WTC11 (cell line): ENCODE measurements around the gene APOE. TPM values are rescaled to one million over a fixed set of nuclear protein-coding genes. Genes with fewer than 3 reads are reported as not detected.

ENCODE experiments used
- ATAC-seq: fragments of 200-7000 bp; cut with Tn5 transposase; 2 replicates; pipeline ENCODE4 v1.10.0; 2021; ENCODE audit warnings: mild to moderate bottlenecking, moderate library complexity
- CTCF ChIA-PET: fragments of 300-600 bp; sonication (Branson Sonifier 250); formaldehyde crosslinking; loops from one replicate; lab custom pipeline; 2021; ENCODE audit warnings: antibody characterized with exemption; lab: Charles Lee
- POLR2A ChIA-PET: fragments of 350-600 bp; sonication (Branson Sonifier 250); formaldehyde crosslinking; loops from one replicate; lab custom pipeline; 2021; ENCODE audit warnings: antibody characterized with exemption; lab: Charles Lee
- DNase-seq: peaks from one replicate; pipeline ENCODE4 v3.0.0; 2021; ENCODE audit warnings: low spot score
- H3K27ac Mint-ChIP-seq: 2 replicates; pipeline ENCODE4 v1.8.0; 2021; ENCODE audit warnings: mixed read lengths
- H3K27me3 Mint-ChIP-seq: 2 replicates; pipeline ENCODE4 v1.8.0; 2021; ENCODE audit warnings: low read depth, mild to moderate bottlenecking, moderate library complexity, mixed read lengths
- H3K36me3 Mint-ChIP-seq: 2 replicates; pipeline ENCODE4 v1.8.0; 2021; ENCODE audit warnings: mixed read lengths
- H3K4me1 Mint-ChIP-seq: 2 replicates; pipeline ENCODE4 v1.8.0; 2022; ENCODE audit warnings: mixed read lengths
- H3K4me3 Mint-ChIP-seq: 2 replicates; pipeline ENCODE4 v1.8.0; 2021; ENCODE audit warnings: mild to moderate bottlenecking, moderate library complexity, mixed read lengths
- H3K9me3 Mint-ChIP-seq: 2 replicates; pipeline ENCODE4 v1.8.0; 2021; ENCODE audit warnings: mixed read lengths
- ATF1 ChIP-seq: sonication (generic); formaldehyde crosslinking; IDR thresholded peaks from 2 replicates; pipeline ENCODE4 v1.8.1; 2023; ENCODE audit warnings: mild to moderate bottlenecking, moderate library complexity, missing genetic modification reagents
- CBFB ChIP-seq: sonication (generic); formaldehyde crosslinking; IDR thresholded peaks from 2 replicates; pipeline ENCODE4 v1.8.1; 2022; ENCODE audit warnings: mild to moderate bottlenecking, low read depth, missing genetic modification reagents
- CREM ChIP-seq: sonication (generic); formaldehyde crosslinking; IDR thresholded peaks from 2 replicates; pipeline ENCODE4 v1.8.1; 2022; ENCODE audit warnings: mild to moderate bottlenecking, missing genetic modification reagents, moderate library complexity
- FOXP1 ChIP-seq: sonication (generic); formaldehyde crosslinking; IDR thresholded peaks from 2 replicates; pipeline ENCODE4 v1.8.0; 2022; ENCODE audit warnings: missing genetic modification reagents, mild to moderate bottlenecking, moderate library complexity, borderline replicate concordance
- GRHL2 ChIP-seq: fragments of 250-450 bp; sonication (Bioruptor Pico); IDR thresholded peaks from 2 replicates; pipeline ENCODE4 v1.8.0; 2022; ENCODE audit warnings: mild to moderate bottlenecking, moderate library complexity; ENCODE audit not compliant: insufficient replicate concordance, severe bottlenecking
- NFE2L1 ChIP-seq: sonication (generic); formaldehyde crosslinking; IDR thresholded peaks from 2 replicates; pipeline ENCODE4 v1.8.1; 2023; ENCODE audit warnings: missing genetic modification reagents
- ZNF121 ChIP-seq: sonication (generic); formaldehyde crosslinking; IDR thresholded peaks from 2 replicates; pipeline ENCODE4 v1.8.0; 2023; ENCODE audit warnings: missing genetic modification reagents
- ZNF396 ChIP-seq: fragments of 250-450 bp; sonication (Bioruptor Pico); IDR thresholded peaks from 2 replicates; pipeline ENCODE4 v1.8.0; 2021; ENCODE audit warnings: mild to moderate bottlenecking, moderate library complexity, borderline replicate concordance
- ZNF423 ChIP-seq: fragments of 250-450 bp; sonication (Bioruptor Pico); IDR thresholded peaks from 2 replicates; pipeline ENCODE4 v2.1.2; 2022; ENCODE audit warnings: mild to moderate bottlenecking, moderate library complexity
- ZNF671 ChIP-seq: fragments of 250-450 bp; sonication (Bioruptor Pico); IDR thresholded peaks from 2 replicates; pipeline ENCODE4 v1.8.0; 2021; ENCODE audit warnings: mild to moderate bottlenecking
- total RNA-seq: library from RNA; stranded (reverse); gene quantifications from 3 replicates; pipeline ENCODE4 v1.2.3, GENCODE V29; 2021
- TF ChIP-seq, protein P1 (sequence below): sonication (generic); formaldehyde crosslinking; IDR thresholded peaks from 2 replicates; pipeline ENCODE4 v1.8.0; 2022; ENCODE audit warnings: mild to moderate bottlenecking, missing genetic modification reagents
- TF ChIP-seq, protein P2 (sequence below): sonication (generic); formaldehyde crosslinking; IDR thresholded peaks from 2 replicates; pipeline ENCODE4 v1.8.0; 2022; ENCODE audit warnings: mild to moderate bottlenecking, missing genetic modification reagents
- TF ChIP-seq, protein P3 (sequence below): sonication (generic); formaldehyde crosslinking; IDR thresholded peaks from 2 replicates; pipeline ENCODE4 v1.8.0; 2022; ENCODE audit warnings: missing genetic modification reagents
- TF ChIP-seq, protein P4 (sequence below): sonication (generic); formaldehyde crosslinking; IDR thresholded peaks from 2 replicates; pipeline ENCODE4 v1.8.1; 2023; ENCODE audit warnings: mild to moderate bottlenecking, missing genetic modification reagents
- TF ChIP-seq, protein P5 (sequence below): sonication (generic); formaldehyde crosslinking; IDR thresholded peaks from 2 replicates; pipeline ENCODE4 v1.8.1; 2022; ENCODE audit warnings: mild to moderate bottlenecking, moderate library complexity, missing genetic modification reagents

Gene APOE
- total RNA-seq, 1 experiment from 2014 or later, result 824 TPM

DNA sequence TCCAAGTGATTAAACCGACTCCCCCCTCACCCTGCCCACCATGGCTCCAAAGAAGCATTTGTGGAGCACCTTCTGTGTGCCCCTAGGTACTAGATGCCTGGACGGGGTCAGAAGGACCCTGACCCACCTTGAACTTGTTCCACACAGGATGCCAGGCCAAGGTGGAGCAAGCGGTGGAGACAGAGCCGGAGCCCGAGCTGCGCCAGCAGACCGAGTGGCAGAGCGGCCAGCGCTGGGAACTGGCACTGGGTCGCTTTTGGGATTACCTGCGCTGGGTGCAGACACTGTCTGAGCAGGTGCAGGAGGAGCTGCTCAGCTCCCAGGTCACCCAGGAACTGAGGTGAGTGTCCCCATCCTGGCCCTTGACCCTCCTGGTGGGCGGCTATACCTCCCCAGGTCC lies 2.0 kb downstream of the APOE start (continued):
- no peak for TF ChIP-seq CBFB (CRISPR knock-in tag)
- TF ChIP-seq ZNF423, result no peak
- no peak for TF ChIP-seq ZNF121 (CRISPR knock-in tag)
- TF ChIP-seq CREM, result no peak
- no peak for TF ChIP-seq ZNF671
- no peak for TF ChIP-seq FOXP1 (CRISPR knock-in tag)
- TF ChIP-seq, all 79 proteins: peak for 0

DNA sequence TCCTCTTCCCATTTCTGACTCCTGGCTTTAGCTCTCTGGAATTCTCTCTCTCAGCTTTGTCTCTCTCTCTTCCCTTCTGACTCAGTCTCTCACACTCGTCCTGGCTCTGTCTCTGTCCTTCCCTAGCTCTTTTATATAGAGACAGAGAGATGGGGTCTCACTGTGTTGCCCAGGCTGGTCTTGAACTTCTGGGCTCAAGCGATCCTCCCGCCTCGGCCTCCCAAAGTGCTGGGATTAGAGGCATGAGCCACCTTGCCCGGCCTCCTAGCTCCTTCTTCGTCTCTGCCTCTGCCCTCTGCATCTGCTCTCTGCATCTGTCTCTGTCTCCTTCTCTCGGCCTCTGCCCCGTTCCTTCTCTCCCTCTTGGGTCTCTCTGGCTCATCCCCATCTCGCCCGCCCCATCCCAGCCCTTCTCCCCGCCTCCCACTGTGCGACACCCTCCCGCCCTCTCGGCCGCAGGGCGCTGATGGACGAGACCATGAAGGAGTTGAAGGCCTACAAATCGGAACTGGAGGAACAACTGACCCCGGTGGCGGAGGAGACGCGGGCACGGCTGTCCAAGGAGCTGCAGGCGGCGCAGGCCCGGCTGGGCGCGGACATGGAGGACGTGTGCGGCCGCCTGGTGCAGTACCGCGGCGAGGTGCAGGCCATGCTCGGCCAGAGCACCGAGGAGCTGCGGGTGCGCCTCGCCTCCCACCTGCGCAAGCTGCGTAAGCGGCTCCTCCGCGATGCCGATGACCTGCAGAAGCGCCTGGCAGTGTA lies 2.7 kb downstream of the APOE start:
- no peaks in the 10 kb centered on the region for H3K9me3 Mint-ChIP-seq
- TF ChIP-seq, protein P1, sequence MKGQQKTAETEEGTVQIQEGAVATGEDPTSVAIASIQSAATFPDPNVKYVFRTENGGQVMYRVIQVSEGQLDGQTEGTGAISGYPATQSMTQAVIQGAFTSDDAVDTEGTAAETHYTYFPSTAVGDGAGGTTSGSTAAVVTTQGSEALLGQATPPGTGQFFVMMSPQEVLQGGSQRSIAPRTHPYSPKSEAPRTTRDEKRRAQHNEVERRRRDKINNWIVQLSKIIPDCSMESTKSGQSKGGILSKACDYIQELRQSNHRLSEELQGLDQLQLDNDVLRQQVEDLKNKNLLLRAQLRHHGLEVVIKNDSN (CRISPR knock-in tag), result no peak
- TF ChIP-seq ZNF121 (CRISPR knock-in tag), result 0 out of 2 replicates have a peak, but pooled peaks have one; percentile 25
- H3K27ac Mint-ChIP-seq, result peak overlapping the region; percentile 34; the same call in 1 of the 2 replicates
- DNase-seq (no peak), ATAC-seq (no peak)
- H3K36me3 Mint-ChIP-seq, result peaks cover 17% of the 10 kb centered on the region
- peaks cover 43% of the 10 kb centered on the region for H3K4me1 Mint-ChIP-seq
- POLR2A ChIA-PET, result interaction anchor here (0.6 kb wide), 1 partner anchor 10 kb away, joined by 3 read pairs; no protein-coding TSS in a partner anchor
- CTCF ChIA-PET, result interaction anchor here (1.4 kb wide), 1 partner anchor 27 kb away, joined by 4 read pairs; no protein-coding TSS in a partner anchor
- H3K27me3 Mint-ChIP-seq, result no peaks in the 10 kb centered on the region; the same call in 1 of the 2 replicates
- H3K4me3 Mint-ChIP-seq, result no peak overlapping the region

DNA sequence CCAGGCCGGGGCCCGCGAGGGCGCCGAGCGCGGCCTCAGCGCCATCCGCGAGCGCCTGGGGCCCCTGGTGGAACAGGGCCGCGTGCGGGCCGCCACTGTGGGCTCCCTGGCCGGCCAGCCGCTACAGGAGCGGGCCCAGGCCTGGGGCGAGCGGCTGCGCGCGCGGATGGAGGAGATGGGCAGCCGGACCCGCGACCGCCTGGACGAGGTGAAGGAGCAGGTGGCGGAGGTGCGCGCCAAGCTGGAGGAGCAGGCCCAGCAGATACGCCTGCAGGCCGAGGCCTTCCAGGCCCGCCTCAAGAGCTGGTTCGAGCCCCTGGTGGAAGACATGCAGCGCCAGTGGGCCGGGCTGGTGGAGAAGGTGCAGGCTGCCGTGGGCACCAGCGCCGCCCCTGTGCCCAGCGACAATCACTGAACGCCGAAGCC lies 3.3 kb downstream of the APOE start:
- ChIA-PET CTCF (interaction anchor here (1.2 to 2.3 kb wide), 4 partner anchors 27 to 151 kb away, joined by 4 to 8 read pairs (median 6); no protein-coding TSS in a partner anchor), POLR2A (no interaction called here)
- ATAC-seq (no peak), DNase-seq (no peak)
- Mint-ChIP-seq H3K27me3 (no peaks in the 10 kb centered on the region; the same call in 1 of the 2 replicates), H3K4me1 (peaks cover 44% of the 10 kb centered on the region), H3K36me3 (peaks cover 15% of the 10 kb centered on the region), H3K27ac (no peak overlapping the region), H3K9me3 (no peaks in the 10 kb centered on the region), H3K4me3 (no peak overlapping the region)
- TF ChIP-seq NFE2L1 (CRISPR knock-in tag) (no peak), ZNF396 (no peak), GRHL2 (CRISPR knock-in tag) (no peak), ATF1 (CRISPR knock-in tag) (no peak)
- TF ChIP-seq, protein P2, sequence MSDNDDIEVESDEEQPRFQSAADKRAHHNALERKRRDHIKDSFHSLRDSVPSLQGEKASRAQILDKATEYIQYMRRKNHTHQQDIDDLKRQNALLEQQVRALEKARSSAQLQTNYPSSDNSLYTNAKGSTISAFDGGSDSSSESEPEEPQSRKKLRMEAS (CRISPR knock-in tag), result no peak
- TF ChIP-seq, protein P3, sequence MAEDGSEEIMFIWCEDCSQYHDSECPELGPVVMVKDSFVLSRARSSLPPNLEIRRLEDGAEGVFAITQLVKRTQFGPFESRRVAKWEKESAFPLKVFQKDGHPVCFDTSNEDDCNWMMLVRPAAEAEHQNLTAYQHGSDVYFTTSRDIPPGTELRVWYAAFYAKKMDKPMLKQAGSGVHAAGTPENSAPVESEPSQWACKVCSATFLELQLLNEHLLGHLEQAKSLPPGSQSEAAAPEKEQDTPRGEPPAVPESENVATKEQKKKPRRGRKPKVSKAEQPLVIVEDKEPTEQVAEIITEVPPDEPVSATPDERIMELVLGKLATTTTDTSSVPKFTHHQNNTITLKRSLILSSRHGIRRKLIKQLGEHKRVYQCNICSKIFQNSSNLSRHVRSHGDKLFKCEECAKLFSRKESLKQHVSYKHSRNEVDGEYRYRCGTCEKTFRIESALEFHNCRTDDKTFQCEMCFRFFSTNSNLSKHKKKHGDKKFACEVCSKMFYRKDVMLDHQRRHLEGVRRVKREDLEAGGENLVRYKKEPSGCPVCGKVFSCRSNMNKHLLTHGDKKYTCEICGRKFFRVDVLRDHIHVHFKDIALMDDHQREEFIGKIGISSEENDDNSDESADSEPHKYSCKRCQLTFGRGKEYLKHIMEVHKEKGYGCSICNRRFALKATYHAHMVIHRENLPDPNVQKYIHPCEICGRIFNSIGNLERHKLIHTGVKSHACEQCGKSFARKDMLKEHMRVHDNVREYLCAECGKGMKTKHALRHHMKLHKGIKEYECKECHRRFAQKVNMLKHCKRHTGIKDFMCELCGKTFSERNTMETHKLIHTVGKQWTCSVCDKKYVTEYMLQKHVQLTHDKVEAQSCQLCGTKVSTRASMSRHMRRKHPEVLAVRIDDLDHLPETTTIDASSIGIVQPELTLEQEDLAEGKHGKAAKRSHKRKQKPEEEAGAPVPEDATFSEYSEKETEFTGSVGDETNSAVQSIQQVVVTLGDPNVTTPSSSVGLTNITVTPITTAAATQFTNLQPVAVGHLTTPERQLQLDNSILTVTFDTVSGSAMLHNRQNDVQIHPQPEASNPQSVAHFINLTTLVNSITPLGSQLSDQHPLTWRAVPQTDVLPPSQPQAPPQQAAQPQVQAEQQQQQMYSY, result no peak

DNA sequence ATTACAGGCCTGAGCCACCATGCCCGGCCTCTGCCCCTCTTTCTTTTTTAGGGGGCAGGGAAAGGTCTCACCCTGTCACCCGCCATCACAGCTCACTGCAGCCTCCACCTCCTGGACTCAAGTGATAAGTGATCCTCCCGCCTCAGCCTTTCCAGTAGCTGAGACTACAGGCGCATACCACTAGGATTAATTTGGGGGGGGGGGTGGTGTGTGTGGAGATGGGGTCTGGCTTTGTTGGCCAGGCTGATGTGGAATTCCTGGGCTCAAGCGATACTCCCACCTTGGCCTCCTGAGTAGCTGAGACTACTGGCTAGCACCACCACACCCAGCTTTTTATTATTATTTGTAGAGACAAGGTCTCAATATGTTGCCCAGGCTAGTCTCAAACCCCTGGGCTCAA lies 4.2 kb downstream of the APOE start:
- no peaks in the 10 kb centered on the region; the same call in 1 of the 2 replicates for H3K27me3 Mint-ChIP-seq
- peaks cover 15% of the 10 kb centered on the region for H3K36me3 Mint-ChIP-seq
- H3K4me1 Mint-ChIP-seq, result peaks cover 44% of the 10 kb centered on the region
- DNase-seq, result no peak
- POLR2A ChIA-PET, result interaction anchor here (0.6 kb wide), 1 partner anchor 42 kb away, joined by 8 read pairs; no protein-coding TSS in a partner anchor
- no peak overlapping the region for H3K27ac Mint-ChIP-seq
- no peak overlapping the region for H3K4me3 Mint-ChIP-seq
- CTCF ChIA-PET, result interaction anchor here (0.6 to 2.3 kb wide), 7 partner anchors 24 to 1469 kb away, joined by 3 to 8 read pairs (median 4); no protein-coding TSS in a partner anchor
- TF ChIP-seq ZNF121 (CRISPR knock-in tag), result peak; percentile 18; the same call in 1 of the 2 replicates
- TF ChIP-seq, protein P4, sequence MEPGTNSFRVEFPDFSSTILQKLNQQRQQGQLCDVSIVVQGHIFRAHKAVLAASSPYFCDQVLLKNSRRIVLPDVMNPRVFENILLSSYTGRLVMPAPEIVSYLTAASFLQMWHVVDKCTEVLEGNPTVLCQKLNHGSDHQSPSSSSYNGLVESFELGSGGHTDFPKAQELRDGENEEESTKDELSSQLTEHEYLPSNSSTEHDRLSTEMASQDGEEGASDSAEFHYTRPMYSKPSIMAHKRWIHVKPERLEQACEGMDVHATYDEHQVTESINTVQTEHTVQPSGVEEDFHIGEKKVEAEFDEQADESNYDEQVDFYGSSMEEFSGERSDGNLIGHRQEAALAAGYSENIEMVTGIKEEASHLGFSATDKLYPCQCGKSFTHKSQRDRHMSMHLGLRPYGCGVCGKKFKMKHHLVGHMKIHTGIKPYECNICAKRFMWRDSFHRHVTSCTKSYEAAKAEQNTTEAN, result no peak
- TF ChIP-seq, protein P5, sequence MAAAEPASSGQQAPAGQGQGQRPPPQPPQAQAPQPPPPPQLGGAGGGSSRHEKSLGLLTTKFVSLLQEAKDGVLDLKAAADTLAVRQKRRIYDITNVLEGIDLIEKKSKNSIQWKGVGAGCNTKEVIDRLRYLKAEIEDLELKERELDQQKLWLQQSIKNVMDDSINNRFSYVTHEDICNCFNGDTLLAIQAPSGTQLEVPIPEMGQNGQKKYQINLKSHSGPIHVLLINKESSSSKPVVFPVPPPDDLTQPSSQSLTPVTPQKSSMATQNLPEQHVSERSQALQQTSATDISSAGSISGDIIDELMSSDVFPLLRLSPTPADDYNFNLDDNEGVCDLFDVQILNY (CRISPR knock-in tag), result no peak
- TF ChIP-seq, all 79 proteins: peak for 1
- ATAC-seq, result no peak
- no peaks in the 10 kb centered on the region for H3K9me3 Mint-ChIP-seq
